ENCODE data around the gene YAP1.

YAP1 gene

DNA sequence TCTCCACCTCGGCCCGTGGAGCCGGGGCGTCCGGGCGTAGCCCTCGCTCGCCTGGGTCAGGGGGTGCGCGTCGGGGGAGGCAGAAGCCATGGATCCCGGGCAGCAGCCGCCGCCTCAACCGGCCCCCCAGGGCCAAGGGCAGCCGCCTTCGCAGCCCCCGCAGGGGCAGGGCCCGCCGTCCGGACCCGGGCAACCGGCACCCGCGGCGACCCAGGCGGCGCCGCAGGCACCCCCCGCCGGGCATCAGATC, 439 bp downstream of the YAP1 start:
- Mint-ChIP-seq H3K36me3 (peaks cover 1% of the 10 kb centered on the region), H3K4me3 (no peak overlapping the region), H3K9me3 (no peaks in the 10 kb centered on the region), H3K4me1 (peaks cover 3% of the 10 kb centered on the region), H3K27ac (no peak overlapping the region), H3K27me3 (peaks cover 20% of the 10 kb centered on the region)
- DNase-seq (ENCODE audit: low spot score in 2 of 2), result peak in 1 of 2 donors; percentile 35
- peak; percentile 22 for ATAC-seq (ENCODE audit: low read depth)

DNA sequence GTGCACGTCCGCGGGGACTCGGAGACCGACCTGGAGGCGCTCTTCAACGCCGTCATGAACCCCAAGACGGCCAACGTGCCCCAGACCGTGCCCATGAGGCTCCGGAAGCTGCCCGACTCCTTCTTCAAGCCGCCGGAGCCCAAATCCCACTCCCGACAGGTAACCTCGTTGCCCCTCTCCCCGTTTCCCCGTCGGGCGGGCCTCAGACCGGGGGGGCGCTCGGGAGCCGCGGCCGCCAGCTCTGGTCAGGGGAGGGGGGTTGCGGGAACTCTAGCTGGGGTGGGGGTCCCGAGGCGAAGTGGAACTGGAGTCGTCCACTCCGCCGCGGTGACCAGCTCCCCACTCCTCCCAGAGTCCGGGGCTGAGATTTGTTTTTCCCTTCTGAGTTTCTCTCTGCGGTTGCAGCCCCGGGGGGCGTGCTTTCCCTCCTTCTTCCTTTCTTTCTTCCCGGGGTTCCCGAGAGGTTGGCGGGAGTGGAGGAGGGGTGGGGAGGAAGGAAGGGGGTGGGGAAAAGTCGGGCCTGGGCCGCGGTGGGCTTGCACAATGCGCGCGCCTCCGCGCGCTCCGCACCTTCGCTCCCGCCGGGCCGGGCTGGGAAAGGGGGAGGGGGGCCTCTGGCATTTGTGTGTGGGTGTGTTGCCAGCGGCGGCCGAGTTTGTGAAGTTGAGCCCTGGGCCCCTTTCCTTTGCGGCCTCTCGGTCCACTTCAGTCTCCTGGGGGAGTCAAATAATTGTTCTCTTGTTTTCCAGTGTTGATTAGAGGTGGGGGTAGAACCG, 952 bp downstream of the YAP1 start:
- Mint-ChIP-seq H3K4me1 (peaks cover 3% of the 10 kb centered on the region), H3K36me3 (peaks cover 1% of the 10 kb centered on the region), H3K9me3 (no peaks in the 10 kb centered on the region), H3K4me3 (peak overlapping the region; percentile 69), H3K27ac (no peak overlapping the region), H3K27me3 (peaks cover 20% of the 10 kb centered on the region)
- DNase-seq (ENCODE audit: low spot score in 2 of 2), result peak; percentile 3 to 10
- ATAC-seq (ENCODE audit: low read depth), result no peak

DNA sequence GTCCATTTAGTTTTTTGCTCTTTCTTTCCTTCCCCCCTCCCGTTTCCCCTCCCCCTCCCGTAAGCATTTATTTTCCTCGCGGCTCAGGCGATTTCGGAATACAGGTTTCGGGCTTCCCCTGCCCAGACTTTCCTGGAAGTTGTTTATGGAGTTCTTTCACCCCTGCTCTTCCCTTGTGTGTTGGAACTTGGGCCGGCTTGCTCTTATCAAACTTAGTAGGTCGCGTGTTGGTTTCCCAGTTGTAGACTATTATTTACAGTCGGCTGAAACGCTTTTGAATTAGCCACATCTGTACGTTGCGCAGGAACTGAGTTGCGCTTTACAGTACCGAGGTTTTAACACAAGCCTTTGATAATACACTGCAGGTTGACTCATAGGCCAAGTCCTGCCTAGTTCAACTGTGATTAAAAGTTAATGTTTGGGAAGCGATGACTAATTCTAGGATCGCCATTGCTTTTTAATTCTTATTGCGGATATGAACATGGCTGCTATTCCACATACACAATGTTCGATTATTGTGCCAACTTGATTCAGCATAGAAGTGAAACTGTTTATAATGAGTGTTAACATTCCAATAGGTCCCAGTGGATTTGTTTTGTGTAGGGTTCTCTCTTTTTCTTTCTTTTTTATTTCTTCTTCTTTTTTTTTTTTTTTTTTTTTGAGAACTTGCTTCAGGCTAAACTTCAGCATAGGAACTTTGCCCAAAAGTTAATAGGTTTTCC, 1.7 kb downstream of the YAP1 start:
- ATAC-seq (ENCODE audit: low read depth) (no peak), DNase-seq (ENCODE audit: low spot score in 2 of 2) (peak in 1 of 2 donors; percentile 11)
- peaks cover 19% of the 10 kb centered on the region for H3K27me3 Mint-ChIP-seq
- H3K27ac Mint-ChIP-seq, result no peak overlapping the region
- peak overlapping the region; percentile 68 for H3K4me3 Mint-ChIP-seq
- peaks cover 1% of the 10 kb centered on the region for H3K36me3 Mint-ChIP-seq
- peaks cover 3% of the 10 kb centered on the region for H3K4me1 Mint-ChIP-seq
- H3K9me3 Mint-ChIP-seq, result no peaks in the 10 kb centered on the region

DNA sequence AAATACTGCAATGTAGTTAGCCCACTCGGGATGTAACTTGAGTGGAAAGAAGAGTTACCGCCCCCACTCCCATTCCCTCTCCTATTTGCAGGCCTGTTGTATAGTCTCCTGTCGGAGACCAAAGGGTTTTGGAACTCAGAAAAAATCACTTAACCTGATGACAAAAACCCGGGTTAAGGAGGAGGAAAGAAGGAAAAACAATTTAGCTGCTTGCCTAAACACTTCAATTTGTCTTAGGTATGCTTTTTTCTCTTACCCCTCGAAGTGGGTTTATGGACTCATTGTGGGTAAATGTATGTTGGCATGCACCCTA, 2.2 kb downstream of the YAP1 start:
- Mint-ChIP-seq H3K4me3 (no peak overlapping the region), H3K27ac (no peak overlapping the region), H3K27me3 (peaks cover 14% of the 10 kb centered on the region), H3K4me1 (peaks cover 3% of the 10 kb centered on the region), H3K9me3 (no peaks in the 10 kb centered on the region), H3K36me3 (peaks cover 1% of the 10 kb centered on the region)
- DNase-seq (ENCODE audit: low spot score in 2 of 2), result no peak
- no peak for ATAC-seq (ENCODE audit: low read depth)

DNA sequence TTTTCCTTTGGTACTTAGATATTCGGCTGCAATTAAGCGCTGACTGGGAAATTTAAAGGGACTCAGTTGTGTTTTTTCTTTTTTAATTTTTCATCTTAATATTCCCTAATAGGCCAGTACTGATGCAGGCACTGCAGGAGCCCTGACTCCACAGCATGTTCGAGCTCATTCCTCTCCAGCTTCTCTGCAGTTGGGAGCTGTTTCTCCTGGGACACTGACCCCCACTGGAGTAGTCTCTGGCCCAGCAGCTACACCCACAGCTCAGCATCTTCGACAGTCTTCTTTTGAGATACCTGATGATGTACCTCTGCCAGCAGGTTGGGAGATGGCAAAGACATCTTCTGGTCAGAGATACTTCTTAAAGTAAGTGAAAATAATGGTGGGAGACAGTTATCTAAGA, 3.8 kb downstream of the YAP1 start:
- Mint-ChIP-seq H3K4me3 (no peak overlapping the region), H3K9me3 (no peaks in the 10 kb centered on the region), H3K36me3 (peaks cover 1% of the 10 kb centered on the region), H3K4me1 (peaks cover 3% of the 10 kb centered on the region), H3K27me3 (peaks cover 10% of the 10 kb centered on the region), H3K27ac (no peak overlapping the region)
- no peak for ATAC-seq (ENCODE audit: low read depth)
- no peak for DNase-seq (ENCODE audit: low spot score in 2 of 2)

DNA sequence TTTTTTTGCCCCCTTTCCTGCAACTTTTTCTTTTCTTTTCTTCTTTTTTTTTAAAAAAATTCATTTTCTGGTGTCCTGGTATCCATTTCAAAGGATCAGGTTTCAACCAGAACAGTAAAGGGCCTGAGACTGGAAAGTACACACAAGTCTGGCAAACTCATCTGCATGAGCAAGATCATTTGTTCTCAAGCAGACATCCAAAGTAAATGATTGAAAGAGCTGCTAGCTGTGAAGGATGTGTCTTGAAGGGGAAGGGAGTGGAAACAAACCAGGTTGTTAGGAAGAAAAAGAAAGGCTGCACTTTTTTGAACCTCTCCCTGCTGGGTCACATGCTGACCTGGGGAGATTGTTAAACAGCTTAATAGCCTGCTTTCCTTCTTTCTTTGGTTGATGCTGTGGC, 5.3 kb downstream of the YAP1 start:
- Mint-ChIP-seq H3K27me3 (peaks cover 8% of the 10 kb centered on the region), H3K27ac (no peak overlapping the region), H3K36me3 (no peaks in the 10 kb centered on the region), H3K4me1 (no peaks in the 10 kb centered on the region), H3K9me3 (no peaks in the 10 kb centered on the region), H3K4me3 (no peak overlapping the region)
- ATAC-seq (ENCODE audit: low read depth) (no peak), DNase-seq (ENCODE audit: low spot score in 2 of 2) (no peak)

DNA sequence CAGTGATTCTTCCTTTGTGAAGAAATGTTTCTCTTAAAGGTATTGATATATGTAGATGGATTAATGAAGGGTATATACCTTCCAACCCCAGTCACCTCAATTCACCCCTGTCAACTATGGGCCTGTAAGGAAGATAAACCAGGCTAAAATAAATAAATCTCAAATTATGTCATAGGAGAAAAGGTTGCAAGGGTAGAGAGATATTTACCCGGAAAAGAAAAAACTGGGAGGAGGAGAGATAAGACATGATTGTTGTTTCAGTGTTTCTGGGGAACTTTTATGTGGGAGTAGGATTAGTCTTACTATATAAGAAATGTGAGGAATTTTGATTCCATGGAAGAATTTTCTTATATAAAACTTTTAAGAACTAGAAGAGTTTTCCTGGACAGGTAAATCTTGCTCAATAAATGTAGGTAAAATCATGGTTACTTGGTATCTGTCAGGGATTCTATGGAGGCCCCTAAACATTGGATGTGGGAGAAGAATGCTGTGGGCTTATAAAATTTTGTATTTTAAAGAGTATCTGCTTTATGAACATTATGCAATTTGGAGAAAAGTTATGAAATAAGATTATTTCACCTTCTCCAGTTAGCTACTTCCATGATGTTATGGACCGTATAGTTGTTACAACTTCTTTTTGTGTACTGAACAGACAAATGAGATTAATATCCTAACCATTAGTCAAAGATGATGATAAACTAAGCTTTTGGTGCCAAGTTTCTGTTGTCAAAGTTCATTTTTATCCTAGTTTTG, 6.4 kb downstream of the YAP1 start:
- H3K36me3 Mint-ChIP-seq, result no peaks in the 10 kb centered on the region
- H3K27me3 Mint-ChIP-seq, result peaks cover 8% of the 10 kb centered on the region

DNA sequence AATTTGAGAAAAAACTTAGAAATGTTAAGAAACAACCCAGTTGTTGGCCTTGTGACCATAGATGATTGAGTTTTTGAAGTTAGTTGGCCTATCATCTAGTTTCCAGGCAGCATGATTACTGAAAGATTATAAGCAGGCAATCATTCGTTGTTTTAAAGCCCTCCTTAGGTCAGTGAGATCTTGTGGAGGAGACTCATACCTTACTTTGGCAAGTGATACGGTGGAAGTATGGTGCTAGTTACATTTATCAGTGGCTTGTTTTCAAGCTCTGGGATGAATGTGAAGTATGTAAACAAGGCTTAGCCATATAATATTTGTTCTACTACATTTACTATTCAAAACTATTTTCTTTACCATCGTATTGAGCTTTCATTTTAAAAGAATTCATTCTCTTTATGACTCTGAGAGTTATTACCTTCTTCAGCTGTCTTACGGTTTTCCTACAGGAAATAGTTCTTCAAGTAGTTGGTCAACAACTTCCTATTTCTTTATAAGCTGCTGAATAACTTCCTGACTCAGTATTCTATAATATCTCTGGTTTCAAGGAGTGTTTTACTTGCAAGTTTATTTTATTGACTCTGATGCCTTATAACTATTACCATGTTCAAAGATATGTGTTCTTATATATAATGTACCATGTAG, 7.3 kb downstream of the YAP1 start:
- Mint-ChIP-seq H3K4me1 (no peaks in the 10 kb centered on the region), H3K27me3 (peaks cover 8% of the 10 kb centered on the region), H3K9me3 (no peaks in the 10 kb centered on the region), H3K36me3 (no peaks in the 10 kb centered on the region), H3K4me3 (no peak overlapping the region), H3K27ac (no peak overlapping the region)
- ATAC-seq (ENCODE audit: low read depth) (no peak), DNase-seq (ENCODE audit: low spot score in 2 of 2) (no peak)

More for the DNA sequence above, 6.4 kb downstream of the YAP1 start:
- no peak overlapping the region for H3K27ac Mint-ChIP-seq
- H3K4me3 Mint-ChIP-seq, result no peak overlapping the region
- H3K4me1 Mint-ChIP-seq, result no peaks in the 10 kb centered on the region
- ATAC-seq (ENCODE audit: low read depth), result no peak
- no peaks in the 10 kb centered on the region for H3K9me3 Mint-ChIP-seq
- no peak for DNase-seq (ENCODE audit: low spot score in 2 of 2)

DNA sequence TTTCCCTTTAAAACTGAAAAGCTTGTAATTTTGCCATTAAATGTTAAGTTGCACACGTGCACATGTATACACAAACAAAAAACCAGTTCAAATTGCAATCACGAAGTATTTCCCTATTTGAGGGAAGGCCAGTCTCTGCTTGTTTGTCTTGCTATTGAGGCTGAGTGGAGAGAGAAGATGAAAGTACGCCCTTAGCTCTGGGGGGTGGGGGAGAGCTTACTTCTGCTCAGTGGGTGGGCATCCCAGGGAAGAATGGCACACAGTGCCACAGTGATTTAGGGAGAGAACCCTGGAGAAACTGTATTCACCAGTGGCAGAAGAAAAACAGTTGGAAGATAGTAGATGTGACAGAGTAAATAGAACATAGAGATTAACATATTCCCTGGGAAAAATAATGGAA, 8.7 kb downstream of the YAP1 start:
- no peaks in the 10 kb centered on the region for H3K9me3 Mint-ChIP-seq
- peaks cover 8% of the 10 kb centered on the region for H3K27me3 Mint-ChIP-seq
- H3K4me3 Mint-ChIP-seq, result no peak overlapping the region
- no peaks in the 10 kb centered on the region for H3K36me3 Mint-ChIP-seq
- DNase-seq (ENCODE audit: low spot score in 2 of 2) (no peak), ATAC-seq (ENCODE audit: low read depth) (no peak)
- no peak overlapping the region for H3K27ac Mint-ChIP-seq
- H3K4me1 Mint-ChIP-seq, result no peaks in the 10 kb centered on the region

DNA sequence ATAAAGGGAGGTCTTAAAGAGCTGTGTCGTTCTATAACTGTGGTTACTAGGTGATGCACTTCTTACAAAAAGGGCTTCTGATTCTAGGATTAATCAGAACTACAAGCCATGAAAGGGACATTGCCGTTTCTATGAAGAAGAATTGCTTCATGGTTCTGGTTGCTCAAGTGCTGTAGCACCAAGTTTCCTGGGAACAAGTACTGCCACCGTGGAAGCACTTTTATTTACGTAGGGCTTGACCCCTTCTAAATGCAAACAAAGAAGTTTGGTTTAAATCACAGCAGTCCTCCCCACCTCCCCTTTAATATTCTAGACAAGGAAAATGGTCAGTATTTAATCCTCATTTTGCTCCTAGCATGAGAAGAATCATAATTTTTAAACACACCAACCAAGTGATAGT, 9.8 kb downstream of the YAP1 start:
- no peak overlapping the region for H3K27ac Mint-ChIP-seq
- H3K27me3 Mint-ChIP-seq, result peaks cover 6% of the 10 kb centered on the region
- no peak overlapping the region for H3K4me3 Mint-ChIP-seq
- ATAC-seq (ENCODE audit: low read depth), result no peak
- no peaks in the 10 kb centered on the region for H3K4me1 Mint-ChIP-seq
- H3K36me3 Mint-ChIP-seq, result no peaks in the 10 kb centered on the region
- peaks cover 2% of the 10 kb centered on the region for H3K9me3 Mint-ChIP-seq
- no peak for DNase-seq (ENCODE audit: low spot score in 2 of 2)

DNA sequence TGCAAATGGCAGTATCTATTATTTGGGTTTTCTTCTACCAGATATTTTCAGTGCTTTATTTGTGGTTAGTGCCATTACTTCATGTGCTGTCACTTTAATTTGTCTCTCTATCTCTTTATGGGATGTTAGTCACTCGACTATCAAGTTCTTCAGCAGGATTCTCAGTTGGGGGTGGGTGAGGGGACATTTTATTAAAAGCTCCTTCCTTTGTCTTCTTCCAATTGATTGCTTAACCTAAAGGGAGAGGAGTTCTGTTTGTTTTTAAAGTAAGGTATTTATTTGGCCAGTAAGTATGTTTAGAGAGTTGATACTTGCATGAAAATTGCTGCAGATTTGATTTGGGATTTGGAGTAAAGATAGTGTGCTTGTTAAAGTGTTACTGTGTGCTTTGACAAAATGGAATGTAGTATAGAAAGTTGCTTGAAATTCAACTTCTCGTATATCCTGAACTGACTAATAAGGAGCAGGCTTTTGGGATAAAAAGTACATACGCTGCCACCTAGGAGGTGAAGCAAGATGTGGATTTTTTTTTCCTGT, 10.3 kb downstream of the YAP1 start:
- DNase-seq (ENCODE audit: low spot score in 2 of 2) (no peak), ATAC-seq (ENCODE audit: low read depth) (no peak)
- Mint-ChIP-seq H3K27me3 (peaks cover 3% of the 10 kb centered on the region), H3K4me1 (no peaks in the 10 kb centered on the region), H3K4me3 (no peak overlapping the region), H3K27ac (no peak overlapping the region), H3K36me3 (no peaks in the 10 kb centered on the region), H3K9me3 (peaks cover 2% of the 10 kb centered on the region)

DNA sequence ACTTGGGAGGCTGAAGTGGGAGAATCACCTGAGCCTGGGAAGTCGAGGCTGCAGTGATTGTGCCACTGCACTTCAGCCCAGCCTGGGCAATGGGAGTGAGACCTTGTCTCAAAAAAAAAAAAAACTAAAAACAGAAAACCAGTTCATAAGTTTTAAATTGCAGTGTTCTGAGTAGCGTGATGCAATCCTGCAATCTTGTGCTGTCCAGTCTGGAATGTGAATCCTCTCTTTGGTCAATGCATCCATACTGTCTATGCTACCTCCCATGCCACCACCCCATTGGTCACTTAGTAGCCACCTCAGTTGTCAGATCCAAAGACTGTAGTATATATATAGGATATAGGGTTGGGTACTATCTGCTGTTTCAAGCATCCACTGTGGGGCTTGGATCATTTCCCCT, 11.1 kb downstream of the YAP1 start:
- no peak for DNase-seq (ENCODE audit: low spot score in 2 of 2)
- no peak for ATAC-seq (ENCODE audit: low read depth)
- H3K9me3 Mint-ChIP-seq, result peaks cover 2% of the 10 kb centered on the region

DNA sequence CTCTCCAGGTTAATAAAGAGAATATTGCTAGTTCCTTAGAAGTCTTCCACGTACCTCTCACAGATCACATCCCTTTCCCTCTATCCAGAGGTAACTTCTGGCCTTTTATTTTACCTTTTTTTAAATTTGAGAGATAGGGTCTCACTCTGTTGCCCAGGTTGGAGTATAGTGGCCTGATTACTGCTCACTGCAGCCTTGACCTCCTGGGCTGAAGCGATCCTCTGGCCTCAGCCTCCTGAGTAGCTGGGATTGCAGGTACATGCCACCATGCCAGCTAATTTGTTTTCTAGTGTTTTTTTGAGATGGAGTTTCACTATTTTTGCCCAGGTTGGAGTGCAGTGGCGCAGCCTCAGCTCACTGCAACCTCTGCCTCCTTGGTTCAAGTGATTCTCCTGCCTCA, 24.4 kb downstream of the YAP1 start:
- Mint-ChIP-seq H3K4me1 (no peaks in the 10 kb centered on the region), H3K36me3 (no peaks in the 10 kb centered on the region), H3K4me3 (no peak overlapping the region)

More for the DNA sequence above, 11.1 kb downstream of the YAP1 start:
- peaks cover 3% of the 10 kb centered on the region for H3K27me3 Mint-ChIP-seq
- no peaks in the 10 kb centered on the region for H3K4me1 Mint-ChIP-seq
- no peak overlapping the region for H3K27ac Mint-ChIP-seq
- H3K36me3 Mint-ChIP-seq, result no peaks in the 10 kb centered on the region
- H3K4me3 Mint-ChIP-seq, result no peak overlapping the region

DNA sequence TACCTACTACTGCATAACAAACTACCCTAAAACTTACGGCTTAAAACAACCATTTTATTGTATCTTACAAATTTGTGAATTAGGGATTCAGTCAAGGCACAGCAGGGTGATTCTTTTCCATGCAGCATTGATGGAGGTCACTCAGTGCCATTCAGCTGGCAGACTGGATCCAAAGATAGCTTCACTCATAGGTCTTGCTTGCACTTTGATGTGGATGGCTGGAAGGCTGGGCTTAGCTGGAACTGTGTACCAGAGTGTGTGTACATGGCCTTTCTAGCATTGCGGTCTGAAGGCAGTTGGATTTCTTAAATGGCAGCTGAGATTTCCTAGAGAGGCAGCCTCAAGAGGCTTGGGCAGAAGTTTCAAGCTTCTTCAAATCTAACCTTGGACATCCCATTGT, 25.0 kb downstream of the YAP1 start:
- no peaks in the 10 kb centered on the region for H3K9me3 Mint-ChIP-seq
- no peaks in the 10 kb centered on the region for H3K4me1 Mint-ChIP-seq
- H3K27ac Mint-ChIP-seq, result no peak overlapping the region
- ATAC-seq (ENCODE audit: low read depth) (no peak), DNase-seq (ENCODE audit: low spot score in 2 of 2) (no peak)
- no peaks in the 10 kb centered on the region for H3K36me3 Mint-ChIP-seq
- H3K4me3 Mint-ChIP-seq, result no peak overlapping the region
- peaks cover 8% of the 10 kb centered on the region for H3K27me3 Mint-ChIP-seq

More for the DNA sequence above, 24.4 kb downstream of the YAP1 start:
- H3K27ac Mint-ChIP-seq, result no peak overlapping the region
- H3K9me3 Mint-ChIP-seq, result no peaks in the 10 kb centered on the region
- H3K27me3 Mint-ChIP-seq, result peaks cover 8% of the 10 kb centered on the region
- DNase-seq (ENCODE audit: low spot score in 2 of 2), result no peak
- ATAC-seq (ENCODE audit: low read depth), result no peak

All from memory B cell (primary cell).